Measurements from ENCODE around the gene GREB1. TPM values are rescaled to one million over a fixed set of nuclear protein-coding genes. Genes with fewer than 3 reads are reported as not detected.

The GREB1 gene
- total RNA-seq, 1 experiment from 2014 or later = 0.90 TPM

GRCh38 chr2:11629851-11630250 is 96.0 kb downstream of the GREB1 start:
- CTCF ChIA-PET = no interaction called here

GRCh38 chr2:11630855-11631254 is 97.0 kb downstream of the GREB1 start:
- no peaks in the 10 kb centered on the region for H3K9me3 Mint-ChIP-seq (ENCODE audit: low read depth, unreplicated experiment)
- BruUV-seq (replicated peaks) = no TSS peak
- peaks cover 58% of the 10 kb centered on the region for H3K27me3 Mint-ChIP-seq (ENCODE audit: unreplicated experiment)
- CTCF ChIA-PET = no interaction called here
- intact Hi-C loops (cut with micrococcal nuclease; ENCODE audit: unreplicated experiment) = no loop called here
- no peak overlapping the region for H3K4me3 Mint-ChIP-seq (ENCODE audit: low read depth, unreplicated experiment)
- no peak overlapping the region for H3K27ac Mint-ChIP-seq (ENCODE audit: unreplicated experiment)
- TF ChIP-seq CTCF (IDR thresholded peaks at IDR 0.05; ENCODE audit: unreplicated experiment) = no peak
- H3K4me1 Mint-ChIP-seq (ENCODE audit: low read depth, unreplicated experiment) = no peaks in the 10 kb centered on the region
- DNase-seq = no peak
- H3K36me3 Mint-ChIP-seq (ENCODE audit: insufficient read depth, unreplicated experiment) = no peaks in the 10 kb centered on the region

More at GRCh38 chr2:11629851-11630250, 96.0 kb downstream of the GREB1 start:
- H3K27me3 Mint-ChIP-seq (ENCODE audit: unreplicated experiment) = peaks cover 48% of the 10 kb centered on the region
- BruUV-seq (replicated peaks) = no TSS peak
- no peaks in the 10 kb centered on the region for H3K4me1 Mint-ChIP-seq (ENCODE audit: low read depth, unreplicated experiment)
- DNase-seq = no peak
- H3K36me3 Mint-ChIP-seq (ENCODE audit: insufficient read depth, unreplicated experiment) = no peaks in the 10 kb centered on the region
- H3K9me3 Mint-ChIP-seq (ENCODE audit: low read depth, unreplicated experiment) = no peaks in the 10 kb centered on the region
- intact Hi-C loops (cut with micrococcal nuclease; ENCODE audit: unreplicated experiment) = no loop called here
- H3K27ac Mint-ChIP-seq (ENCODE audit: unreplicated experiment) = no peak overlapping the region
- no peak for TF ChIP-seq CTCF (IDR thresholded peaks at IDR 0.05; ENCODE audit: unreplicated experiment)
- no peak overlapping the region for H3K4me3 Mint-ChIP-seq (ENCODE audit: low read depth, unreplicated experiment)

- intact Hi-C loops (cut with micrococcal nuclease; ENCODE audit: unreplicated experiment) = no loop called here
- H3K4me3 Mint-ChIP-seq (ENCODE audit: low read depth, unreplicated experiment) = no peak overlapping the region
- H3K27ac Mint-ChIP-seq (ENCODE audit: unreplicated experiment) = no peak overlapping the region
- TF ChIP-seq CTCF (IDR thresholded peaks at IDR 0.05; ENCODE audit: unreplicated experiment) = no peak
- DNase-seq = no peak
- no peaks in the 10 kb centered on the region for H3K4me1 Mint-ChIP-seq (ENCODE audit: low read depth, unreplicated experiment)
- H3K9me3 Mint-ChIP-seq (ENCODE audit: low read depth, unreplicated experiment) = no peaks in the 10 kb centered on the region
- H3K36me3 Mint-ChIP-seq (ENCODE audit: insufficient read depth, unreplicated experiment) = no peaks in the 10 kb centered on the region
- CTCF ChIA-PET = no interaction called here
- BruUV-seq (replicated peaks) = no TSS peak
- peaks cover 64% of the 10 kb centered on the region for H3K27me3 Mint-ChIP-seq (ENCODE audit: unreplicated experiment)
These were observed 97.6 kb downstream of the GREB1 start for GRCh38 chr2:11631462-11631861.

GRCh38 chr2:11633923-11634478 is 100.2 kb downstream of the GREB1 start:
- DNase-seq = no peak
- Mint-ChIP-seq H3K9me3 (ENCODE audit: low read depth, unreplicated experiment) (no peaks in the 10 kb centered on the region), H3K27ac (ENCODE audit: unreplicated experiment) (no peak overlapping the region), H3K36me3 (ENCODE audit: insufficient read depth, unreplicated experiment) (no peaks in the 10 kb centered on the region), H3K27me3 (ENCODE audit: unreplicated experiment) (peaks cover 66% of the 10 kb centered on the region), H3K4me3 (ENCODE audit: low read depth, unreplicated experiment) (no peak overlapping the region), H3K4me1 (ENCODE audit: low read depth, unreplicated experiment) (no peaks in the 10 kb centered on the region)
- BruUV-seq (replicated peaks) = no TSS peak
- intact Hi-C loops (cut with micrococcal nuclease; ENCODE audit: unreplicated experiment) = no loop called here
- CTCF ChIA-PET = no interaction called here
- no peak for TF ChIP-seq CTCF (IDR thresholded peaks at IDR 0.05; ENCODE audit: unreplicated experiment)

All from Calu3 (cell line).